ENCODE data around the gene PCDH18. TPM values are rescaled to one million over a fixed set of nuclear protein-coding genes. Genes with fewer than 3 reads are reported as not detected.

The PCDH18 gene
- total and polyA plus RNA-seq, 2 experiments from 2014 or later, result 19.5 to 68.1 TPM

GRCh38 chr4:137576446-137576845 lies 44.2 kb upstream of the PCDH18 start:
- ATAC-seq, result no peak
- H3K9me3 Mint-ChIP-seq, result 0 out of 3 replicates have a peak, but pooled peaks cover 5% of the 10 kb centered on the region
- Histone ChIP-seq H3K79me2 (replicated peaks; ENCODE audit: insufficient read depth) (no peaks in the 10 kb centered on the region), H4K20me1 (replicated peaks; ENCODE audit: insufficient read depth) (no peaks in the 10 kb centered on the region), H3K36me3 (ENCODE audit: insufficient read depth) (no peaks in the 10 kb centered on the region), H3K4me2 (no peak overlapping the region), H3K4me3 (no peak overlapping the region), H3K27me3 (ENCODE audit: insufficient read depth) (no peaks in the 10 kb centered on the region), H3K4me1 (ENCODE audit: insufficient read depth) (no peaks in the 10 kb centered on the region), H3K27ac (ENCODE audit: low read depth) (no peak overlapping the region), H3F3A (replicated peaks; ENCODE audit: low read depth) (no peaks in the 10 kb centered on the region), H2AFZ (peak overlapping the region; percentile 28; the same call in 1 of the 2 replicates), H3K9me2 (ENCODE audit: insufficient read depth) (peaks cover 14% of the 10 kb centered on the region)
- H3K27ac Mint-ChIP-seq, result no peak overlapping the region; the same call in 1 of the 2 replicates
- TF ChIP-seq ETS1 (IDR thresholded peaks at IDR 0.05) (no peak), CTCF (conservative IDR thresholded peaks at IDR 0.05; ENCODE audit: low read depth in 2 of 2) (no peak), REST (IDR thresholded peaks at IDR 0.05; ENCODE audit: unreplicated experiment) (no peak), JUNB (IDR thresholded peaks at IDR 0.05; ENCODE audit: unreplicated experiment) (no peak), ZNF462 (CRISPR knock-in tag; IDR thresholded peaks at IDR 0.05) (no peak), EZH2 (IDR thresholded peaks at IDR 0.05; ENCODE audit: low read depth, unreplicated experiment) (no peak), EZH2phosphoT487 (IDR thresholded peaks at IDR 0.05; ENCODE audit: unreplicated experiment) (no peak), STAT1 (IDR thresholded peaks at IDR 0.05; ENCODE audit: unreplicated experiment) (no peak), ZNF331 (CRISPR knock-in tag; IDR thresholded peaks at IDR 0.05; ENCODE audit: low read depth) (no peak), POLR2AphosphoS5 (IDR thresholded peaks at IDR 0.05; ENCODE audit: low read depth) (no peak), ZNF114 (CRISPR knock-in tag; IDR thresholded peaks at IDR 0.05) (no peak), CREB1 (CRISPR knock-in tag; IDR thresholded peaks at IDR 0.05; ENCODE audit: low read depth) (no peak), NANOG (IDR thresholded peaks at IDR 0.05; ENCODE audit: borderline replicate concordance) (no peak)
- DNase-seq (ENCODE audit: low spot score), result no peak
- no peaks in the 10 kb centered on the region for H3K27me3 Mint-ChIP-seq (ENCODE audit: insufficient read depth, low read depth, poor library complexity)
- peaks cover 3% of the 10 kb centered on the region; the same call in 2 of the 3 replicates for H3K36me3 Mint-ChIP-seq (ENCODE audit: low read depth)
- H3K4me1 Mint-ChIP-seq, result peaks cover under 1% of the 10 kb centered on the region
- H3K4me3 Mint-ChIP-seq, result no peak overlapping the region
